GM18502 (cell line): ENCODE measurements around the gene TTLL11.
"Not testable (repeated sequence)": the region's sequence is repeated elsewhere in the genome, so short reads cannot be mapped to it uniquely, and the experiment has no call there.

Source experiments
- ATAC-seq: cut with Tn5 transposase; IDR thresholded peaks from one replicate; pipeline ENCODE4 v1.9.1; 2021; ENCODE audit warnings: mild to moderate bottlenecking; ENCODE audit not compliant: unreplicated experiment, poor library complexity

TTLL11 gene

DNA sequence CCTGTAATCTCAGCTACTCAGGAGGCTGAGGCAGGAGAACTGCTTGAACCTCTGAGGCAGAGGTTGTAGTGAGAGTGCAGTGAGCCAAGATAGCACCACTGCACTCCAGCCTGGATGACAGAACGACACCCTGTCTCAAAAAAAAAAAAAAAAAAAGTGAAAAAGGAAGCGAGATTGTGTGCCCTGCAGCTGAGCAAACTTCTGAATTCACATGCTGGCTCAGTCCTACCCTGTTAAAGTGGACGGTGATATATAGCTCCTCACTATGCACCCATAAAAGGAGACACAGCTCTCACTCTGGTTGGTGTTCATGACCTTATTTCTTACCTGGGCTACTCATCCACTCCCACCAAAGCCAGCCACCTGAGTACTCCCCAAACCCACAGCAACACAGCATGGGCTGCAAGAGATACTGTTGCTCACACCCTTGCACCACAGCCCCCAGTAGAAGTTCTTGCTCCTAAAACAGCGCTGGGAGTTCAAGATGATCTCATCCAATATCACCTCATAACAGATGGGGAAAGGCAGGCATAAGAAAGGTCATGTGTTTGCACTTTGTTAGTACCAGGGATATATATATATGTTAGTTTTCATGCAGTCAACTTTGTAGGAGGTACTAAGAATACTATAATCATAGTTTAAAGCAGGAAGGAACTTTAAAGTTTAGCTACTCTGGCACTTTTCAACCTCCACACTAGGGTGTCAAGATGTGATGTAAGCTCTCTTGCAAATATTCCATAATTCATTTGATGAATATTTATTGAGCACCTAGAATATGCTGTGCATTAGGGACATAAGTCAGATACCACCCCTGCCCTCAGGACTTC, 4.0 kb downstream of the TTLL11 start:
- ATAC-seq, result no peak

DNA sequence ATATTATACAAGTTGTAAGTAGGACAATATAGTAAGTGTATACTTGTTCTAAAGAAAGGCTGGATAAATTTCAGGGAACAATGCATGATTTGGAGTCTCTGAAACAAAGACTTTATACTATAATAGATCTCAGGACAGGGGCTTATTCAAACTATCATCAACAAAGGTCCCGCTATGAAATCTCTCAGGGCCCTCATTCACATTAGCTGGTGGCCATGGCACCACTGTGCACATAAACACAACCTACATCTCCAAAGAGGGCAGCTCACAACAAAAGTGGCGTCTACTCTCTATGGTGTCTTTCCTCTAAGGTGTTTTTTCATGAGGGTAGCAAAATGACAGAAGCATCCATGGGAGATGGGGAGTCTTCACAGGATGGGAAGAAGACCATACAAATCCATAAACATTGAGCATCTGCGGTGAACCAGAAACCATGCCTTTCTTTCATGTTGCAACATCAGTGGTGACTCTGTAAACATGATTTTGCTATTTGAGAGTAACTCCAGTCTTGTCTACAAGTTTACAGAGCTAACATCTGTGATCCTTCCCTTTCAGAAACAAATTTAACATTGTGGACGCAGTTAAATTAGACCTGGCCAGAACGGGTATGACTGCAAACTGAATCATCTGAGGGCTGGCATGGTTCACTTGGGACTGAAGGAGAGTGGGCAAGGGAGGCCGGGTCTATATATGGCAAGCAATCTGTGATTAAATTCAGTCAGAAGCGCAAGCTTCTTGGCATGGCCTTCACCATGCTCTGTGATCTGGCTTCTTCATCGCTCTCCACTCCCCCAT, 5.5 kb downstream of the TTLL11 start:
- no peak for ATAC-seq

DNA sequence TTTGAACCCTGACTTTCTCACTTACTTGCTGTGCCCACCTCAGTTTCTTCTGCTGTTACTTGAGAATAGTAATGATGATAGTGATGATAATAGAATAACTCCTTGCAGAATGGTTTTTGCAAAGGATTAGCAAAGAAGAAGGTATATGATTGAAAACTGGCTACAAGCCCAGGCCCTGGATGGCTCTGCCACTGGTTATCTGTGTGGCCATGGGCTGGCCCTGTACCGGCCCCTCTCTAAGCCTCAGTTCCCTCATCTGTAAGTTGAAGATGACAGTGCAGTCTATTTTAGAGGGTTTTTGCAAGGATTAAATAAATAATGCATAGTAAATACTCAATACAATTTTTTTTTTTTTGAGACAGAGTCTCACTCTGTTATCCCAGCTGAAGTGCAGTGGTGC, 6.2 kb downstream of the TTLL11 start:
- no peak for ATAC-seq

DNA sequence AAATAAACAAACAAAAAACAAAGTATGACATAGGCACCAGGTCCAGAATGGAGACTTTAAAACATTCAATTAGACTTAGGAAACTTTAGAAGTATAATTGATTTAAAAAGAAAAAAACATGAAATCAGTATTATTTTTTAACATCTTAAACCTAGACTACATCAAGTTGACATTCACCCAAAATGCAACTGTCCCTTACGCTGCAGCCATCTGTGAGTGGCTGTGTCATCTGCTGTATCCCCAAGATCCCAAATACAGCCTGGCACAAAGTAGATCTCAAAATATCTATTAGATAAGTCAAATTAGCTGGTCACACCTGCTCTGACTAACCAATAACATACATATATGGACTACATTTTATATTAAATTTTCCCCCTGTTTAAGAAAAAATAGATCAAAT, 7.8 kb downstream of the TTLL11 start:
- ATAC-seq, result no peak

DNA sequence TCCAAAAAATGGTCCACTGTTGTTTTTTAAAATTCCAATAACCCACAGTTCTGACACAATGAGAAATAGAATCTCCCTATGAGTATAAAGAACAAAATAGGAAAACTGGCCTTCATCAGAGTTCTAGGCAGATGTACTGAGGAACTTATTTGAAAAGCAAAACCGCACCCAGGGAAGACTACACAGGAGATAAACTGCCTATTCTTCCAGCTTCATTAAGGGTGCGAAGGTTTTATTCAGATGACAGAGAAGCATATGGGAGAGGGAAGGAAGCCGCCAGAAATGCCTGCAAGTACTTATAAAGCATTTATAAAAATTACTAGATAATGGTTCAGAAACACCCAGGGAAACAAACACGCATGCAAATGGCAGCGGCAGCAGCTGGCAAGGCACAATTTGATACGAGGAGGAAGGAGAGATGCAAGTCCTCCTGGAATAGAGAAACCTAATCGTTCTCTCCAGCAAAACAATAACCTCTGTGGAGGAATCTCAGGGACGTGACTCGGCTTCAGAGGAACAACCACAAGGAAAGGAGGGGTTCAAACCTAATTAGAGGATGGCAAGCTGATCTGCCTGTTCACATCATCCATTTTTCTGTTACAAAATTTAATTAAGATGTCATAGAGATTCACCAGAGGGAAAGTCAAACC, 9.0 kb downstream of the TTLL11 start:
- ATAC-seq, result no peak

DNA sequence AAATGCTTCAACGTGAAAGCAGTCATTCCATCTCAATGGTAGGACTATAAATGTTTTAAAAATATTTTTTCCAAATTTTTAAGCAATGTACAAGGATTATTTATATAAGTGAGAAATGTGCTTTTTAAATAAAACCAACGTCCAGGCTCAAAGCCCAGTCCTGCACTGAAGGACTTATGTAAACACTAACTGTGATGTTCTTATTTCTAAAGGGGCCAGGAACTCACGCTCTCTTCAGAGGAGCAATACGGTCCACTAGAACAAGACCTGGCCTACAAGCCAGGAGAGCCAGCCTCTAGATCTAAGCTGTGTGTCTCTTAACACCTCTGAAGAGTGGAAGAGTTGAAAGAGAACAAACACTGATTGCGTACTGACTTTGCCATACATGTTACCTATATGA, 12.1 kb downstream of the TTLL11 start:
- no peak for ATAC-seq

DNA sequence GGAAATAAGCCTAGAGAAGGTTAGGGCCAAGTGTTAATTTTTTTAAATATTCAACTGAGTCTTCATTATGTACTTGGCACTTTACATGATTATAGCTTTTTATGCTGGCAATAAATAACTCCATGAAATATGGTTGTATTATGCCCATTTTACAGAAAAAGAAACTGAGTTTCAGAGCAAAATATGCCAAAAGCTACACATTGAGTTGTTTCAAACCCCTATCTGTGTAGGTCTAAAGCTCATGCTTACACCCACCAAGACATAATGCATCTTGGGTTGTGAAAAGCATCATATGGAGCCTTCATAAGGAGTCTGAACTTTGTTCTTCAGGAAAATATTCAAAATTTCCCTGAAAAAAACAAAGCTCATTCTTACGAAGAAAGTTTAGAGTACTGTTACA, 14.6 kb downstream of the TTLL11 start:
- ATAC-seq, result no peak

DNA sequence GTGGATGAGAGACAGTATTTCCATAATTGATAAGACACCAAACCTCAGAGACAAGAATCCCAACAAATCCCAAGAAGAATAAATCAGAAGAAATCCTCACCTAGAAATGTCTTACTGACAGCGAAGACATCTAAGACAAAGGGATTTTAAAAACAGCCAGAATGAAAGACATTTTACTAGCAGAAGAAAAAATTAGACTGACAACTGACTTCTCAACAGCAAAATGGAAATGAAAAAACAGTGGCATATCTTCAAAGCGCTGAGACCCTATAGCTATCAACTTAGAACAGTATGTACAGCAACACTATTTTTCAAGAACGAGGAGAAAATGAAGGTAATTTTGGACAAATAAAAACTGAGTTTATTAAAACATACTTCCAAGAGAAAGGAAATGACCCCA, 16.3 kb downstream of the TTLL11 start:
- ATAC-seq, result no peak

DNA sequence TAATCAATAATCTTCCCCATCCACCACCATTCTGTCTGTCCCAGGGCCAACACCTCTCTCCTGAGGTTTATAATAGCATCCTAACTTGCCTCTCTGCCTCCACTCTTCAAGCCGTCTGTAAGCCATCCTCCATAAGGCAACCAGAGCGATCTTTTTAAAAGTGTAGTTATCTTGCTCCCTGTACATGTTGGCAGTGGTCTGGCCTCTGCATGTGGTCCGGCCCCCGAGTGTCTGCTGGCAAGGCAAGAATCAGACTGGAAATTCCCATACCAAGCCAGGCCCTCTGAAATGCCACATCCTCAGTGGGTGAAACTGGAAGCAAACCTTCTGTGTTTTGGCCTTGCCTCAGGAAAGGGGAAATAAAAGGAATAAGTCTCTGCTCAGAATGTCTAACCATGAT, 17.0 kb downstream of the TTLL11 start:
- ATAC-seq, result no peak

DNA sequence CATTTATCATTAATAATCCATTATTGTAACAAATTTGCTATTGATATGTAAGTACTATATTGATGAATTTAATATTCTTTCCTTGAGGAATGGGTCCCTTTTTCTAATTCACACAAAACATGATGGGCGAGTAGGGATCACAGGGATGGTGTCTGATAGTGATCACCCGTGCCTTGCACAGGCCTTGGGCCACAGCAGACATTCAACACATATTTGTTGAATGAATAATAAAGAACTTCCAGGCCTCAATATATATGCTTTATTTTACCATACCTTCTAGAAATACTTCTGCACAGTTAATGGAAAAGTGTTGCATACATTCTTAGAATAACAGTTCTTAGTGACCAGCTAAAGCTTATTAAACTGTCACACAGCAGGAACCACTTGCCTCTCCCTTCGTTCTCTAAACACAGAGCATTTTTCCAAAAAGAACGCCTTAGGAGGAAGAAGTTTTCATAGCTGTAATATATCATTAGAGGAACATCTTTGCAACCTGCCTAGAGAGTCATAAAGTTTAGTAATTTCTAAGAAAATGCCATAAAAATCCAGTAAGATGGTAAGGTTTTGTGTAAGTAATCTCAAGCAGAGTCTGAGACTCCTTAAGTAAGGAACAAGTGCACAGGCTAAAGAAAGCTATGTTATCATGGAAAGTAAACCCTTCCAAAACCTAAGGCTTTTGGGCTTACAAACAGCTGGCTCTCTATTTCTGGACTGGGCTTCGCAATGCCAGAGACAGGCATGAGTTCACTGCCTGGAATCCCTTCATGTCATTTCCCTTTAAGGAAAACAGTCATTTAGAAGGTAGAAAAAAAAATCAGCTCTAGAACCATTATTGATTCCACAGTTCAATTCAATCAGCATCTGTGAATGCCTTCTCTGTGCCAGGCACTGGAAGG, 17.7 kb downstream of the TTLL11 start:
- no peak for ATAC-seq

DNA sequence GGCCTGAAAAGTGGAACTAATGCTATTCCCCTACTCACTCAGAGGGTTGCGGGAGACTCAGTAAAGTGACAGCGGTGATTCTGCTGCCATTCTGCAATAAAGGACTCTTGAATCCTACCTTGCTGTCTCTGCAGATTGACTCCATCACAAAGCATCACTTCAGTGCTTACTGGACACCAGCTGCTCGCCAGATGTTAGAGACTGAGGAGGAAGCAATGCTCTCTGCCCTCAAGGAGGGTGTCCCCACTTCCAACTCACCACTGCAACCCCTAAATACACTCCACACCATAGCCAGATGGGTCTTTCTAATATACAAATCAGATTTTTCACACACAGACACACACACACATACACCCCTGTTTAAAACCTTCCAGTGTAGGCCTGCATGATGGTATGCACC, 21.4 kb downstream of the TTLL11 start:
- ATAC-seq, result no peak

DNA sequence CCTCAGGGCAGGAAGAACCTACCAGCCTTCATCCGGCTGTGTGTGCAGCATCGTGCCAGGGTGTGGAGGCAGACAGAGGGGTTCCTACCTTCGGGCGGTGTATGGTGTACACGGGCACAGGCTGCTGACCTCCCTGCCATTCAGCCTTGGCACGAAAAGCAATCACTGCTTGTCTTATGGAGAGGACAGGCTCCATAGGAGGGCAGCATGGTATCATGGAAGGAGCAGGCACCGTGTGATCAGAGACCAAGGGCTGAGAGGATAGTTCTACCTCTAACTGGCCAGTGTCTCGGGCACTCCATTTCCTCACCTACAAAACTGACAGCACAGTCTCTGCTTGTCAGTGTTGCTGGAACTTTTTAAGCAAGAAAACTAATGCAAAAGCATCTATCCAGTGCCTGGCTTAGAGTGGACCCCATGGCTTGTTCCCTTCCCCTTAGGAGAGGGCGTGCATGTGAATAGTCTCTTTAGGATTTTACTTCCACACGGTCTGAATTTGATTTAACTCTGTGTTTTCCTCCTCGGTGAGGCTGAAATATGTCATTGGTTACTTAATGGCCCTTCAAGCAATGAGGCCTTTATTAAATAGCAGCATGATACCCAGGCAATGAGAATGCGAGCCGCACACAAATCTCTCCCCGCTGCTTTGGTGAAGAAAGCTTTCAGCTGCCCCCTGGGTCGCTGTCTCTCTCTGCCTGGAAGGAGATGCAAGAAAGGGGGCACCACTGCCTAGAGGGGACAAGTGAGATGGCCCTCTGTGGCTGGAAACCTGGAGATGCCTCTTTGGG, 22.2 kb downstream of the TTLL11 start:
- ATAC-seq, result no peak

DNA sequence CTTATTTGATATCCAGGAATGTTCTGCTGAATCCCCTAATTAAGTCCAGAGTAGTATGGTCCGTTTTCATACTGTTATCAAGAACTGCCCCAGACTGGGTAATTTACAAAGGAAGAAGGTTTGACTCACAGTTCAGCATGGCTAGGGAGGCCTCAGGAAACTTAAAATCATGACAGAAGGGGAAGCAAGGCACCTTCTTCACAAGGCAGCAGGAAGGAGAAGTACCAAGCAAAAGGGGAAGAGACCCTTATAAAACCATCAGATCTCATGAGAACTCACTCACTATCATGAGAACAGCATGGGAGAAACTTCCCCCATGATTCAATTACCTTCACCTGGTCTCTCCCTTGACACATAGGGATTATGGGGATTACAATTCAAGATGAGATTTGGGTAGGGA, 26.4 kb downstream of the TTLL11 start:
- ATAC-seq, result not testable (repeated sequence)

DNA sequence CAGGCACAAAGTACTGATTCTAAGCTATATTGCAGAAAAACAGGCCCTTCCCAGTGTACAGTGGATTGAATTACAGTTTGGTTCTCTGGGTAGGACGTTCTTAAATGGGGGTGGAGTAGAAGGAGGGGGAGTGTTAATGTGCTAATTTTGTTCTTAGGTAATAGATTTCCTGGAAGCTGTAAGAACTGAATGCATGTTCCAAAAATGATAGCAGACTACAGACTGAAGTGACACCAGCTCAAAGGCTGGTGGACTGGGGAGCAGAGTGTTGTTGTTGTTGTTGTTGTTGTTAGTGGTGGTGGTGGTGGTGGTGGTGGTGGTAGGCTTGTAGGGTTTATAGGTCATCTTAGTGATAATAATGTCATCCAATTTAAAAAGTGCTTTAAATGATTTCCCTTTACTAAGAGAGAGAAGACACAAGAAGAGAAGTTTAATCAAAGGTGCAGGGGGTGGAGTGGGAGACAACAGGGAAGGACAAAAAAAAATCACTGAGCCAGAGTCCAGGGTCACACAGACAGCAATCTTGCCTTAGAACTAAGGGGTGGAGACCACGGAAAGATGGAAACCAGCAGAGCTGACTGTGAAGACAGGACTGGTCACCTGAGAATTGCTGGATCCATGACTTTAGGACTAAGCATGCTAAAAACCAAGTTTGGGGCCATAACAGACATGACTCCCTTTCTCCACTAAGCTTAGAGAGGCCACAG, 27.0 kb downstream of the TTLL11 start:
- no peak for ATAC-seq

DNA sequence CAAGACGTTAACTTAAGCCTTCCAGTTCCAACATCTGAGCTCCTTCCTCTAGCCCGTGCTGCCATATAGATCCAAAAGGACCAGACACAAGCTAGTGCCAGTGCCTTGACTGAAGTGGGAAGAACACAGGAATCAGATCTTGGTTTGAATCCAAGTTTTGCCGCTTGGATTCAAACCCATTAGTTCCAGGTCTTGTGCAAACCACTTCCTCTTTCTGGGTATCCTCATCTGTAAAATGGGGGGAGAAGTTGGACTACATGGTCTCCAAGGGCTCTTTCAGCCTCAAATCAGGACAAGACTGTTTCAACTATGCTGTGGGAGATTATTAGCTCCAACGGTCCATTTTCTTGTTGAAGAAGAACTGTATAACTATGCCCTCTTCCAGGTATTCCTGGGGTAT, 32.6 kb downstream of the TTLL11 start:
- ATAC-seq, result no peak

DNA sequence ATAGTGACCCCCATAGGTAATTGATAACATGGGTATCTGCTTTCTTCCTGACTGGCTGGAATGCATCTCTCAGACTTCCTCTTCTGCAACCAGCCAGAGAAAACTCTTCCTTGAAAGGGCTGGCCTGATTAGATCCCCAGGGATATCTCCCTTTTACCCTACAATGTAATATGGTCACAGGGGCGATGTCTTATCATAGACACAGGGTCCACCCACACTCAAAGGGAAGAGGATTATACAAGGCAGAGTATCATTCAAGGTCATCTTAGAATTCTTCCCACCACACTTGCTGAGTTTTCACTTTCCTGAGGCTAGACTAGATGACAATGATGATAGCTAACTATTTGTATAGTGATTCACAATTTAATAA, 33.2 kb downstream of the TTLL11 start:
- ATAC-seq, result no peak

DNA sequence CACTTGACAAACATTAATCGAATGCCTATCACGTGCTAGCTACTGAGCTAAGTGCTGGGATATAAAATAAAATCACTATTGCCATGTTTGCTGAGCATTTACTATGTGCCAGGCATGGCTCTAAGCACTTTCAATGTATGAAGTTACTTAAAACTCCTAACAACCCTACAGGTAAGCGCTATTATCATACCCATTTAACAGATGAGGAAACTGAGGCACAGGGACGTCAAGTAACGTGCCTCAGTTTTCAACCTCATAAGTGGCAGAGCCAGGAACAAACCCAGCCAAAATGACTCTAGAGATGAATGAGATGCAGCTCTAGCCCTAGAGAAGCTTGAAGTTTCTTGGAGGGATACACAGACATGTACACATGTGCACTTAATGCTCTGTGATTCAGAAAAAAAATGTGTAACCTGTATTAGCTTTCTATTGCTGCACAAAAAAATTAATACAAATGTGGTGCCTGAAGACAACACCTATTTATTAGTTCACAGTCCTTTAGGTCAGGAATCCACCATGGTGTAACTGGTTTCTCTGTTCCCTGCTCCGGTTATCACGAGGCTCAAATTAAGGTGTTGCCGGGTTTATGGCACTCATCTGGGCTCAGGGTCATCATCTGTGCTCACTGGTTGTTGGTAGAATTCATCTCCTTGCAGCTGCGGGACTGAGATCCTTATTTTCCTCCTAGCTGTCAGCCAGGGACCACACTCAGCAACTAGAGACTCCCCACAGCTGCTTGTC, 33.7 kb downstream of the TTLL11 start:
- ATAC-seq, result no peak

DNA sequence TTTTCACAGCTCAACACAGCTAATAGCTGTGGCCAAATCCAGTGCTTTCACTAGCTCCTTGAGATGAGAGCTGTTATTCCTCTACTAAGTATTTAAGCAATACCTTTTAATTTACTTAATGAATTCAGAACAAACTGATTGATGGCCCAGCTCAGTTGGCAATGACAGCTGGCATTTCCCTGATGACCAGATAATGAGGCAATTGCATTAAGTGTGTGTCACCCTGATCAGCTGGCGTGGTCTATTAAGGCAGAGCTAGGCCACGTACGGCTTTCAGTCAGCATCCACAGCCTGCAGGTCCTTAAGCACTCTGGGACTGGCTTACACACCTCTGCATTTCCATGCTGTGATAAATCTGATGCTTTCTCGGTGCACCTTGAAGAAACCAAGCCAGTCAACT, 34.4 kb downstream of the TTLL11 start:
- ATAC-seq, result no peak
